IPS-18a (cell line): ENCODE data around the gene LIN7B.

Experiments used
- H3K27ac ChIP-seq: one replicate; pipeline ENCODE4 v1.5.1; 2013; ENCODE audit warnings: low read length
- H3K27me3 ChIP-seq: one replicate; pipeline ENCODE4 v1.6.1; 2013; ENCODE audit warnings: mild to moderate bottlenecking, low read length; ENCODE audit not compliant: control insufficient read depth, insufficient read depth
- H3K36me3 ChIP-seq: one replicate; pipeline ENCODE4 v1.6.1; 2013; ENCODE audit warnings: low read depth, low read length; ENCODE audit not compliant: control insufficient read depth
- H3K4me1 ChIP-seq: one replicate; pipeline ENCODE4 v1.6.1; 2013; ENCODE audit warnings: low read depth, low read length; ENCODE audit not compliant: control insufficient read depth
- H3K4me3 ChIP-seq: one replicate; pipeline ENCODE4 v1.5.1; 2013; ENCODE audit warnings: low read length
- H3K9ac ChIP-seq: one replicate; pipeline ENCODE4 v1.6.1; 2013; ENCODE audit warnings: mild to moderate bottlenecking, low read length, moderate library complexity
- H3K9me3 ChIP-seq: one replicate; pipeline ENCODE4 v1.6.1; 2013; ENCODE audit warnings: low read depth, low read length; ENCODE audit not compliant: control insufficient read depth

LIN7B gene

GRCh38 chr19:49167857-49168409 lies 53.8 kb downstream of the LIN7B start:
- H3K4me1 ChIP-seq, result peaks cover 3% of the 10 kb centered on the region
- no peak overlapping the region for H3K9ac ChIP-seq
- no peaks in the 10 kb centered on the region for H3K36me3 ChIP-seq
- peaks cover 19% of the 10 kb centered on the region for H3K27me3 ChIP-seq
- no peaks in the 10 kb centered on the region for H3K9me3 ChIP-seq
- H3K27ac ChIP-seq, result no peak overlapping the region
- H3K4me3 ChIP-seq, result no peak overlapping the region
